DLD1 (cell line): ENCODE data around the gene LGALS1.
"Not testable (repeated sequence)": the region's sequence is repeated elsewhere in the genome, so short reads cannot be mapped to it uniquely, and the experiment has no call there.

Experiments
- in situ Hi-C: cut with HindIII; loops from 2 replicates; pipeline ENCODE4 v1.10.0; 2017; ENCODE audit warnings: low sequenced_read_pairs

LGALS1 gene

GRCh38 chr22:37716708-37717107 lies 41.3 kb downstream of the LGALS1 start:
- in situ Hi-C loops: no loop called here

DNA sequence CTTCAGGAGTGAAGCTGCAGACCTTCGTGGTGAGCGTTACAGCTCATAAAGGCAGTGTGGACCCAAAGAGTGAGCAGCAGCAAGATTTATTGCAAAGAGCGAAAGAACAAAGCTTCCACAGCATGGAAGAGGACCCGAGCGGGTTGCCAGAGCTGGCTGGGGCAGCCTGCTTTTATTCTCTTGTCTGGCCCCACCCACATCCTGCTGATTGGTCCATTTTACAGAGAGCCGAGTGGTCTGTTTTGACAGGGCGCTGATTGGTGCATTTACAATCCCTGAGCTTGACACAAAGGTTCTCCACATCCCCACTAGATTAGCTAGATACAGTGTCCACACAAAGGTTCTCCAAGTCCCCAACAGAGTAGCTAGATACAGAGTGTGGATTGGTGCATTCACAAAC lies 41.8 kb downstream of the LGALS1 start:
- in situ Hi-C loops: not testable (repeated sequence)

GRCh38 chr22:37717746-37718305 lies 42.4 kb downstream of the LGALS1 start:
- in situ Hi-C loops: not testable (repeated sequence)

DNA sequence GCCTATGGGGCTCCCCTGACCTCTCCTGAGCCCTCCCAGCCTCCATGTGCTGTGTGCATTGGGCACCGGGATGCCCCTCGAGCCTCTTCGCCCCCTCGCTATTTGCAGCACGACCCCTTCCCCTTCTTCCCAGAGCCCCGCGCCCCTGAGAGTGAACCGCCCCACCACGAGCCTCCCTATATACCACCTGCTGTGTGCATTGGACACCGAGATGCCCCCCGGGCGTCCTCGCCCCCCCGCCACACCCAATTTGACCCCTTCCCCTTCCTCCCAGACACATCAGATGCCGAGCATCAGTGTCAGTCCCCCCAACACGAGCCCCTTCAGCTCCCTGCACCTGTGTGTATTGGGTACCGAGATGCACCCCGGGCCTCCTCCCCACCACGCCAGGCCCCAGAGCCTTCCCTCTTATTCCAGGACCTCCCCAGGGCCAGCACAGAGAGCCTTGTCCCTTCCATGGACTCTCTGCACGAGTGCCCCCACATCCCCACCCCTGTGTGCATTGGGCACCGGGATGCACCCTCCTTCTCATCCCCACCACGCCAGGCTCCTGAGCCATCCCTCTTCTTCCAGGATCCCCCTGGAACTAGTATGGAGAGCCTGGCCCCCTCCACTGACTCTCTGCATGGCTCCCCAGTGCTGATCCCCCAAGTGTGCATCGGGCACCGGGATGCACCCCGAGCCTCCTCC lies 50.3 kb downstream of the LGALS1 start:
- in situ Hi-C loops: no loop called here

GRCh38 chr22:37726241-37726887 lies 50.9 kb downstream of the LGALS1 start:
- in situ Hi-C loops: no loop called here

- in situ Hi-C loops: no loop called here
Measured at GRCh38 chr22:37728620-37729019, 53.2 kb downstream of the LGALS1 start.
